ENCODE data around the gene CSNK1G2. TPM values are rescaled to one million over a fixed set of nuclear protein-coding genes. Genes with fewer than 3 reads are reported as not detected.

The CSNK1G2 gene
- total RNA-seq, 1 experiment from 2014 or later, result 100.0 TPM

DNA sequence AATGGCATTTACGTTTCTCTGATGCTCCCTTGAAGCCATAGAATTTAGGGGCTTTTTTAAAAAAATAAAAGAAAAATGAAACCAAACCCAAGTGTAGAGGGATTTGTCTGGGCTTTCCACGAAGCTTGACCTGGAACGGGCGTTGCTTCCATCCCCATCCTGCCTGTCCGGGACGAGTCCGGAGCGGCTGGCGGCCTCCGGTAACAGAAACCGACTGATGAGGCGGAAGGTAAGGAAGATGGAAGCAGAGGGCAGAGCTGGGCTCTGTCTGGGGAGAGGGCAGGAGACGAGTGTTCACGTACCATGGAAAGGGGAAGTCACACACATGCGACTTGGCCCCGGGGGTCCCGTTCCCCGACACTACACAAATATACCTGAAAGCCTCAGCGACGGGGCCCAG, 40.3 kb downstream of the CSNK1G2 start:
- Histone ChIP-seq H3K56ac (ENCODE audit: insufficient read length, low read depth, low read length) (no peak overlapping the region), H2BK20ac (ENCODE audit: low read depth, low read length, poor library complexity, severe bottlenecking) (no peak overlapping the region), H2BK120ac (ENCODE audit: low read depth, low read length, poor library complexity, severe bottlenecking) (no peak overlapping the region), H3T11ph (ENCODE audit: low read length) (no peak overlapping the region), H3K9ac (ENCODE audit: extremely low read depth, insufficient read length, low read length) (no peak overlapping the region), H3K27me3 (ENCODE audit: insufficient read depth, low read length) (no peaks in the 10 kb centered on the region), H3K4ac (ENCODE audit: low read depth, low read length) (no peak overlapping the region), H2BK15ac (ENCODE audit: low read depth, low read length) (no peak overlapping the region), H3K4me1 (ENCODE audit: insufficient read depth, low read length) (no peaks in the 10 kb centered on the region), H2BK5ac (ENCODE audit: insufficient read length, low read length) (no peak overlapping the region), H2AFZ (ENCODE audit: low read length) (no peak overlapping the region), H4K20me1 (ENCODE audit: control insufficient read depth, insufficient read depth, insufficient read length) (no peaks in the 10 kb centered on the region), H3K4me2 (ENCODE audit: insufficient read depth, insufficient read length, low read length) (no peak overlapping the region), H4K8ac (replicated peaks; ENCODE audit: insufficient read length, low read depth, low read length) (no peak overlapping the region), H3K79me1 (ENCODE audit: insufficient read depth, low read depth, low read length, poor library complexity, severe bottlenecking) (no peaks in the 10 kb centered on the region), H4K5ac (ENCODE audit: insufficient read length, low read depth, low read length) (no peak overlapping the region), H3K23me2 (ENCODE audit: insufficient read length, low read depth, low read length, poor library complexity, severe bottlenecking) (no peaks in the 10 kb centered on the region), H3K79me2 (ENCODE audit: insufficient read depth, low read length) (no peaks in the 10 kb centered on the region), H3K9me3 (ENCODE audit: control insufficient read depth, low read depth, low read length) (no peaks in the 10 kb centered on the region), H4K91ac (ENCODE audit: insufficient read length, low read depth, low read length) (no peak overlapping the region), H3K14ac (ENCODE audit: insufficient read depth, low read length) (no peak overlapping the region), H3K18ac (ENCODE audit: insufficient read length, low read depth, low read length) (no peak overlapping the region), H2BK12ac (ENCODE audit: insufficient read length, low read depth, low read length) (no peak overlapping the region), H3K27ac (ENCODE audit: insufficient read length, low read depth, low read length) (no peak overlapping the region), H3K23ac (ENCODE audit: insufficient read length, low read depth, low read length) (no peak overlapping the region), H2AK5ac (ENCODE audit: insufficient read length, low read length) (no peak overlapping the region)
- peak overlapping the region in 2 of 3 experiments; percentile 81 to 88; a peak in 3 of 7 replicates for H3K27ac Mint-ChIP-seq
- no CpG with 5 or more reads among the region's 20 CpGs for WGBS (ENCODE audit: extremely low coverage, insufficient read length, low lambda C conversion rate)
- no peak overlapping the region for H3K4me3 Mint-ChIP-seq
- no peaks in the 10 kb centered on the region for H3K9me3 Mint-ChIP-seq
- peaks cover 13 to 42% (median 33%) of the 10 kb centered on the region in 3 experiments; a peak in 6 of 7 replicates for H3K36me3 Mint-ChIP-seq (ENCODE audit: insufficient read depth in 1 of 3, low read depth in 3 of 3)
- no peaks in the 10 kb centered on the region for H3K27me3 Mint-ChIP-seq (ENCODE audit: low read depth)
- no peak for DNase-seq
- TF ChIP-seq, protein P1, sequence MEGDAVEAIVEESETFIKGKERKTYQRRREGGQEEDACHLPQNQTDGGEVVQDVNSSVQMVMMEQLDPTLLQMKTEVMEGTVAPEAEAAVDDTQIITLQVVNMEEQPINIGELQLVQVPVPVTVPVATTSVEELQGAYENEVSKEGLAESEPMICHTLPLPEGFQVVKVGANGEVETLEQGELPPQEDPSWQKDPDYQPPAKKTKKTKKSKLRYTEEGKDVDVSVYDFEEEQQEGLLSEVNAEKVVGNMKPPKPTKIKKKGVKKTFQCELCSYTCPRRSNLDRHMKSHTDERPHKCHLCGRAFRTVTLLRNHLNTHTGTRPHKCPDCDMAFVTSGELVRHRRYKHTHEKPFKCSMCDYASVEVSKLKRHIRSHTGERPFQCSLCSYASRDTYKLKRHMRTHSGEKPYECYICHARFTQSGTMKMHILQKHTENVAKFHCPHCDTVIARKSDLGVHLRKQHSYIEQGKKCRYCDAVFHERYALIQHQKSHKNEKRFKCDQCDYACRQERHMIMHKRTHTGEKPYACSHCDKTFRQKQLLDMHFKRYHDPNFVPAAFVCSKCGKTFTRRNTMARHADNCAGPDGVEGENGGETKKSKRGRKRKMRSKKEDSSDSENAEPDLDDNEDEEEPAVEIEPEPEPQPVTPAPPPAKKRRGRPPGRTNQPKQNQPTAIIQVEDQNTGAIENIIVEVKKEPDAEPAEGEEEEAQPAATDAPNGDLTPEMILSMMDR (conservative IDR thresholded peaks at IDR 0.05), result no peak
- no peaks in the 10 kb centered on the region for H3K4me1 Mint-ChIP-seq
